NCI-H446 (cell line): ENCODE data around the gene PRMT5.
"Not testable (repeated sequence)": the region's sequence is repeated elsewhere in the genome, so short reads cannot be mapped to it uniquely, and the experiment has no call there.

ENCODE experiments used
- DNase-seq, 2 experiments: peaks; one replicate each; lab custom pipeline; 2025; lab: John Stamatoyannopoulos, UW

The PRMT5 gene

DNA sequence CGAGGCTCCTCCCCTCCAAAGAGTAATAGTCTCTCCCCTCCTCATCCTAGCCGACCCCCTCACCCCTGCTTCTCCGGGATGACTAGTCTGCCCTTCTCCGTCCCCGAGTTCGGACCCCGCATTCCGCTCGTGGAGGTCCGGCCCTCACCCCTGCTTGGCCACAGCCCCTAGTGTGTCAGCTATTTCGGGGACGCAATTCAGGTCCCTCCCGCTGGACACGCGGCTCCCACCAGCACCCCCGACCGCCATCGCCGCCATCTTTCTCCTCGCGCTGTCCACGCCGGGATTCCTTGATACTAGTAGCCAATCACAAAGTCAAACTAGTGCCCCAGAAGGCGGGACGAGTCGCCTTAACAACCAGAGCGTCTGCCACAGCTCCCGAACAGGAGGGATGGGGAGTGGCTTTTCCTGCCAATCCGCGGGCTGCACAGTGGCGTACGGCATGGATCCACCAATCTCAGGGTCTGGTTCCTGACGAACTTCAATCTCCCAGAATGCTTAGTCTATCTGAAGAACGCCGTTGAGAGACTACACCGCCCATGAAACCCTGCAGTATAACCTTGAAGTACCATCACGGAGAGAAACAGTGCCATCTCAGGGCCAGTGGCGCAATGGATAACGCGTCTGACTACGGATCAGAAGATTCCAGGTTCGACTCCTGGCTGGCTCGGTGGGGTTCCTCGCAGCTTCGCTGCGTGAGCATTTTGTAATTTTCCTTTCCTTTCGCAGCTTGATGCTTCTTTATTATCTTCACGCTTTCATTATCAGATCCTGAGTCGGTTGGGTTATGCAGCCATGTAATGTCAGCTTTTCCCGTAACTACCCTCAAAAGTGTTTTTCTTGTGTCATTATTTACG lies at the start of gene PRMT5:
Gene PRMT5 (minus strand): TSS at position 273 of the 857 bp plus-strand sequence. CDS start 15 bp downstream, at position 258.
- peak; percentile 99 to 100 for DNase-seq

GRCh38 chr14:22978487-22978837 lies 49.3 kb upstream of the PRMT5 start:
- no peak for DNase-seq

DNA sequence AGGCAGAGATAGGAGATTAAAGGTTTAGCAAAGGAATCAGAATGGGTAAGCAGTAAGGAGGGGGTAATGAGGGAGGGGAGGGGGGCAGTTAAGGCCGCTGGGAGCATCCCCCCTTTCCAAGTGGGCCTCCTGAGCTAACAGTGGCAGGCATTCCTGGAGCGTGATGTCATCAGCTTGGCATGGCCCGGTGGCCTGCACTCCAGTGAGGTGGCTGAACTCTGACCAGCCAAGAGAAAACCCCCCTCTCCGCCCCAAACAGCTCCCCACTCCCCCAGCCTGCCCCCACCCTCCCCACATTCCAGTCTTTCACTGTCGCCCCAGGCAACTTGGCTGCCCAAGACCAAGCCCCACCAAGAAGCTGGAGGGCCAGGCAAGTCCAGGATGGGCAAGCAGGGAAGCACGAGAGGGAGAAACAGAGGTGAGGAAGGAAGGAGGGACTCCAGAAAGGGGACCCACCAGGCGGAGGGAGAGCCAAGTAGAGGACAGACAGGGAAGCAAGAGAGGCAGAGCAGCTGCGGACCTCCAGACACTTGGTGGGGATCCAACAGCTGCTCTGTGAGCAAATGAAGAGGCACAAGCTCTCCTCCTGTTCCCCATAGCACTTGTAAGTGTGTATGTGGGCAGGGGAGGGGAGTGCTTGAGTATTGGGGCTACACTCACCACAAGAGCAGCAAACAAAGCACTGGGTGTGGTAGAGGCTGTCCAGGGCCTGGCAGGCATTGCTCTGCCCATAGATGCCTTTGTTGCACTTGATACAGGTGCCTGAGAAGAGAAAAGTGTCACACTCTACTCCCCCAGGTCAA lies 48.7 kb upstream of the PRMT5 start:
- peak in 1 of 2 experiments; percentile 58 for DNase-seq

- no peak for DNase-seq
Measured at GRCh38 chr14:22977434-22977683, 48.2 kb upstream of the PRMT5 start.

GRCh38 chr14:22976620-22977433 lies 47.7 kb upstream of the PRMT5 start:
- peak in 1 of 2 experiments; percentile 43 for DNase-seq

- DNase-seq = no peak
Measured at GRCh38 chr14:22974530-22975313, 45.5 kb upstream of the PRMT5 start.

GRCh38 chr14:22973217-22974032 lies 44.2 kb upstream of the PRMT5 start:
- peak; percentile 34 to 74 for DNase-seq

DNA sequence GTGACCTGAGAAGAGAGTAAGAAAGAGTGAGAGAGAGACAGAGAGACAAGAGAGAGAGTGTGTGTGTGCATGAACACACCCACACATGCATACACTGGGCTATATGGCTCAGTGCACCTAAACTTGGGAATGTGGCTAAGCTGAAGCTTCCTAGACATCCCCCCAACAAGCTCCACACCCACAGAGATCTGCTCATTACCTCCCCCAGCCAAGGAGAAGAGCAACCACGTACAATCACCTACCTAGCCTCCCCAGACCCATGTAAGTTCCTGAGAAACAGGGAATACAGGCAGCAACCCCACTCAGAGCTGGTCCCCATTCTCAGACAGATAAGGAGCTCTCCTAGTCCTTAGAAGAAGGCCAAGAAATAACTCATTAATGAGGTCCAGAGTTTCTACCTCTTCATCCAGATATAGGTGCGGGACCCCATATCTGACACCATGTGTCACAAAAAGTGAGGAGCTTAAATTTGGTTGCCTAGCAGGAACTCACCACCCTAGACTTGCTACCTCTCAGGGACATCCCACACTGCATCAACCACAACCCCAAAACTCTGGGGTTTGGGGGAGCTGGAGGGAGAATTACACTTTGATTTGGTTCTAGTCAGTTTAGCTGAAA lies 43.2 kb upstream of the PRMT5 start:
- DNase-seq = no peak

- no peak for DNase-seq
Measured at GRCh38 chr14:22971152-22971551, 42.0 kb upstream of the PRMT5 start.

DNA sequence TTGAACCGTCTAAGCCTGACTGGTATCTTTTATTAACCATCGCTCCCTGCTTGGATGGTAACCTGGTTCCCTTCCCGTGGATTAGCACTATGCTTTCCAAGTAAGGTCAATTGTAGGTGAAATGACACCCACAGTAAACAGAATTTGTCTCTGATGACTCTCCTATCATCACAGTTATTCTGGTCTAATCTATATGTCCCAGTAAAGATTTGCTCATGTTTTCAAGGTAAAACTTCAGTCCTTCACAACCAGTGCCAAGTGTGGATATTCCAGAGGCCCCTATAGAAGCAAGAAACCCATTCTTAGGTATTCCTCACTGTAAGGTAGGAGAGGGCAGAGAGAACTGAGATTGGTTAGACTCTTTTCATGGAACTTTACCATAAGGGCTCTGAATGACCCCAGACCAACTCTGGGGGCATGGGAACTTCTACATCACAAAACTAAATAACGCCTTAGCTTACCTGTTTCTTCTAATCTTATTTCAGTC lies 37.6 kb upstream of the PRMT5 start:
- no peak for DNase-seq

- DNase-seq = not testable (repeated sequence)
Measured at GRCh38 chr14:22965916-22966782, 37.0 kb upstream of the PRMT5 start.

GRCh38 chr14:22962061-22962676 lies 33.0 kb upstream of the PRMT5 start:
- no peak for DNase-seq

GRCh38 chr14:22955702-22956569 lies 26.8 kb upstream of the PRMT5 start:
- DNase-seq = no peak

GRCh38 chr14:22952418-22952817 lies 23.2 kb upstream of the PRMT5 start:
- no peak for DNase-seq

GRCh38 chr14:22951795-22952194 lies 22.6 kb upstream of the PRMT5 start:
- not testable (repeated sequence) for DNase-seq

DNA sequence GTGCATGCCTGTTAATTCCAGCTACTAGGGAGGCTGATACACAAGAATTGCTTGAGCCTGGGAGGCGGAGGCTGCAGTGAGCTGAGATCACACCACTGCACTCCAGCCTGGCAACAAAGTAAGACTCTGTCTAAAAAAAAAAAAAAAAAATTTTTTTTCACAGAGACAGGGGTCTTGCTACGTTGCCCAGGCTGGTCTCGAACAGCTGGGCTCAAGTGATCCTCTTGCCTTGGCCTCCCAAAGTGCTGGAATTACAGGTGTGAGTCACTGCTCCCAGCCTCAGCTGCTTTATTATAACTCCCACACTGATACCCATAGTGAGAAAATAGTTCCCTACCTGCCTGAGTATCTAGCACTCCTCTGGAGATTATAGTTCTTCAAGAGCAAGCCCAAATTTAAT lies 16.5 kb upstream of the PRMT5 start:
- DNase-seq = no peak

- DNase-seq = no peak
Measured at GRCh38 chr14:22939684-22940083, 10.5 kb upstream of the PRMT5 start.

- no peak for DNase-seq
Measured at GRCh38 chr14:22935156-22935555, 6.0 kb upstream of the PRMT5 start.
